Trophoblast cell (in vitro differentiated cells and primary cell): ENCODE results near the gene BABAM2.

Experiments used
- DNase-seq, 2 donors: peaks; one replicate each; pipeline ENCODE4 v3.0.0-alpha.2; 2016
- H2AFZ ChIP-seq: 2 replicates; pipeline ENCODE4 v1.6.1; 2013; ENCODE audit warnings: low read length, moderate library complexity, mild to moderate bottlenecking; ENCODE audit not compliant: insufficient read depth, poor library complexity
- H2AK5ac ChIP-seq: 2 replicates; pipeline ENCODE4 v1.6.1; 2013; ENCODE audit warnings: mild to moderate bottlenecking, low read length
- H2BK120ac ChIP-seq: 2 replicates; pipeline ENCODE4 v1.6.1; 2013; ENCODE audit warnings: low read length, mild to moderate bottlenecking, moderate library complexity; ENCODE audit not compliant: insufficient read depth, poor library complexity
- H2BK12ac ChIP-seq: 2 replicates; pipeline ENCODE4 v1.6.1; 2013; ENCODE audit warnings: mild to moderate bottlenecking, low read length, moderate library complexity
- H2BK5ac ChIP-seq: 2 replicates; pipeline ENCODE4 v1.6.1; 2013; ENCODE audit warnings: low read length, low read depth, moderate library complexity, mild to moderate bottlenecking; ENCODE audit not compliant: poor library complexity
- H3K14ac ChIP-seq: 2 replicates; pipeline ENCODE4 v1.6.1; 2013; ENCODE audit warnings: mild to moderate bottlenecking, low read length
- H3K18ac ChIP-seq: 2 replicates; pipeline ENCODE4 v1.6.1; 2013; ENCODE audit warnings: mild to moderate bottlenecking, low read length
- H3K23ac ChIP-seq: 2 replicates; pipeline ENCODE4 v1.6.1; 2013; ENCODE audit warnings: low read length
- H3K27ac ChIP-seq: 2 replicates; pipeline ENCODE4 v1.5.1; 2013; ENCODE audit warnings: low read depth, mild to moderate bottlenecking, inconsistent platforms, low read length, moderate library complexity
- H3K27me3 ChIP-seq: 2 replicates; pipeline ENCODE4 v1.6.1; 2013; ENCODE audit warnings: inconsistent platforms, mild to moderate bottlenecking, low read length, moderate library complexity; ENCODE audit not compliant: insufficient read depth
- H3K36me3 ChIP-seq, 2 experiments: 1 replicate in 1 of 2; 2 replicates in 1 of 2; pipeline ENCODE4 v1.6.1; 2013; ENCODE audit warnings: low read length in 2 of 2, mild to moderate bottlenecking in 2 of 2, moderate library complexity in 1 of 2; ENCODE audit not compliant: insufficient read depth in 2 of 2, control insufficient read depth in 1 of 2
- H3K4ac ChIP-seq: 2 replicates; pipeline ENCODE4 v1.6.1; 2013; ENCODE audit warnings: low read depth, mild to moderate bottlenecking, low read length, moderate library complexity
- H3K4me1 ChIP-seq, 2 experiments: 1 replicate in 1 of 2; 2 replicates in 1 of 2; pipeline ENCODE4 v1.6.1; 2013; ENCODE audit warnings: low read length in 2 of 2, mild to moderate bottlenecking in 2 of 2, moderate library complexity in 1 of 2; ENCODE audit not compliant: insufficient read depth in 2 of 2, control insufficient read depth in 1 of 2
- H3K4me2 ChIP-seq: 2 replicates; pipeline ENCODE4 v1.6.1; 2013; ENCODE audit warnings: inconsistent platforms, mild to moderate bottlenecking, low read length, moderate library complexity
- H3K4me3 ChIP-seq: 2 replicates; pipeline ENCODE4 v1.5.1; 2013; ENCODE audit warnings: mild to moderate bottlenecking, low read depth, low read length, inconsistent platforms
- H3K79me1 ChIP-seq: one replicate; pipeline ENCODE4 v1.6.1; 2013; ENCODE audit warnings: low read length
- H3K79me2 ChIP-seq: 2 replicates; pipeline ENCODE4 v1.6.1; 2013; ENCODE audit warnings: low read length, mild to moderate bottlenecking; ENCODE audit not compliant: control insufficient read depth, insufficient read depth, poor library complexity
- H3K9ac ChIP-seq: 2 replicates; pipeline ENCODE4 v1.6.1; 2013; ENCODE audit warnings: mild to moderate bottlenecking, low read length
- H3K9me3 ChIP-seq: 2 replicates; pipeline ENCODE4 v1.6.1; 2013; ENCODE audit warnings: low read depth, mild to moderate bottlenecking, control low read depth, inconsistent platforms, low read length; ENCODE audit not compliant: insufficient read depth
- H4K12ac ChIP-seq: 2 replicates; pipeline ENCODE4 v1.6.1; 2013; ENCODE audit warnings: low read depth, mild to moderate bottlenecking, low read length, moderate library complexity
- H4K8ac ChIP-seq: 2 replicates; pipeline ENCODE4 v1.6.1; 2013; ENCODE audit warnings: low read depth, mild to moderate bottlenecking, low read length, moderate library complexity
- H4K91ac ChIP-seq: one replicate; pipeline ENCODE4 v1.6.1; 2013; ENCODE audit warnings: low read depth, mild to moderate bottlenecking, low read length, moderate library complexity
- WGBS: extraction: QIAGEN DNeasy Blood & Tissue Kit; methylation state at CpG from one replicate; pipeline ENCODE4 v1.1.7; 2013; ENCODE audit warnings: missing lambda C conversion rate; ENCODE audit not compliant: insufficient read length, insufficient coverage; ENCODE audit errors: extremely low coverage; 5-methylcytosine and 5-hydroxymethylcytosine counted together

BABAM2 gene

DNA sequence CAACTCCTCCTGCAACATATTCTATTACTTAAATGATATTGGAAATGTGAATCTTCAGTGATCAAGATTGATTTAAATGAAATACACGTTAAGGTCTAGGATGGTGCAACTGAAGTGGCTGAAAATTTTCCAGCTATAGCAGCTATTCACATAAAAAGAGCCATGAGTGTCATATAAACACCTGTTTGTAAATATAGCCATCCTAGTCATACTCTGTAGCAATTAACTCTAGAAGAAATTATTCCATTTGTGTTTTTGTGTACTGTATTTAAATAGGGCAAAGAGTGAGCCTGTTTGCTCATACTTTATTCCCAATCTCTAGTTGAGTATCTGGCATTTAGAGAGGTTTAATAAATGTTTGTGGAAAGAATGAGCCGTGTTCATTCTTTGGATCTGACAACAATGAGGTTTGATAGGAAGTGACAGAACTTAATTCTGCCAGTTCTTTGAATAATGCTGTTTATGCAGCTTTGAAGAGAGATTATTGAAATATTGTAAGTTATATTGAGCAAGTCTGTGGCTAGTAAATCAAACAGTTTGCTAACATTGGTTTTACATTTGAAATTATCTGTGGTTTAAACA is 49.7 kb downstream of the BABAM2 start:
- no CpG with 5 or more reads among the region's 2 CpGs for WGBS
- H2BK5ac ChIP-seq = no peak overlapping the region
- no peaks in the 10 kb centered on the region for H3K36me3 ChIP-seq
- H3K18ac ChIP-seq = no peak overlapping the region
- no peaks in the 10 kb centered on the region for H3K79me1 ChIP-seq
- no peak overlapping the region for H3K14ac ChIP-seq
- no peak overlapping the region for H4K91ac ChIP-seq
- no peak overlapping the region for H3K23ac ChIP-seq
- no peak overlapping the region for H2AK5ac ChIP-seq
- H3K27ac ChIP-seq = no peak overlapping the region
- H3K4me2 ChIP-seq = no peak overlapping the region
- H2BK12ac ChIP-seq = no peak overlapping the region
- no peak for DNase-seq
- H2AFZ ChIP-seq = no peak overlapping the region
- H3K4me1 ChIP-seq = no peaks in the 10 kb centered on the region
- H3K79me2 ChIP-seq = no peaks in the 10 kb centered on the region
- H3K4me3 ChIP-seq = no peak overlapping the region
- no peaks in the 10 kb centered on the region for H3K9me3 ChIP-seq
- no peak overlapping the region for H4K12ac ChIP-seq
- H3K27me3 ChIP-seq = no peaks in the 10 kb centered on the region
- H4K8ac ChIP-seq = no peak overlapping the region
- no peak overlapping the region for H3K9ac ChIP-seq
- no peak overlapping the region for H3K4ac ChIP-seq
- no peak overlapping the region for H2BK120ac ChIP-seq

DNA sequence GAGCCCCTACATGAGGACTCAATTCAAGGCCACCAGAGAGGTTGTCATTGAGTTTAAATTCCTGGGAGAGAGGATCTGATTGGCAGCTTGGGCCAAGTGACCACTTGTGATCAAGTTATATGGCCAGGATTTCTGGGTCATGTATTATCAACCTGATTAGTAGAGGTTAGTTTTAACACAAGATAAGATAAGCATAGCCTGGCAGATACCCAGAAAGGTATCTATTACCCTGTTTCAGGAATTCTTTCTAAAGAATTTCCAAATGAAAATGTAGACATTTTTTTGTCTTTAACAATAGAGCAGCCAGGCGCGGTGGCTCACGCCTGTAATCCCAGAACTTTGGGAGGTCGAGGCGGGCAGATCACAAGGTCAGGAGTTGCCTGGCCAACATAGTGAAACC is 50.5 kb downstream of the BABAM2 start:
- no peak overlapping the region for H2AFZ ChIP-seq
- DNase-seq = peak in 1 of 2 donors; percentile 11
- no peak overlapping the region for H2BK120ac ChIP-seq
- no peak overlapping the region for H3K27ac ChIP-seq
- no peaks in the 10 kb centered on the region for H3K4me1 ChIP-seq
- no peak overlapping the region for H4K12ac ChIP-seq
- no peak overlapping the region for H3K4me3 ChIP-seq
- H3K9me3 ChIP-seq = no peaks in the 10 kb centered on the region
- H3K27me3 ChIP-seq = no peaks in the 10 kb centered on the region
- H3K9ac ChIP-seq = no peak overlapping the region
- no peaks in the 10 kb centered on the region for H3K79me1 ChIP-seq
- H4K91ac ChIP-seq = no peak overlapping the region
- H3K4me2 ChIP-seq = no peak overlapping the region
- H3K4ac ChIP-seq = no peak overlapping the region
- no peak overlapping the region for H3K18ac ChIP-seq
- no peaks in the 10 kb centered on the region for H3K79me2 ChIP-seq
- whole genome bisulfite sequencing = no CpG with 5 or more reads among the region's 5 CpGs
- H3K36me3 ChIP-seq = no peaks in the 10 kb centered on the region
- no peak overlapping the region for H2BK12ac ChIP-seq
- no peak overlapping the region for H3K14ac ChIP-seq
- H2AK5ac ChIP-seq = no peak overlapping the region
- H3K23ac ChIP-seq = no peak overlapping the region
- H4K8ac ChIP-seq = no peak overlapping the region
- no peak overlapping the region for H2BK5ac ChIP-seq

DNA sequence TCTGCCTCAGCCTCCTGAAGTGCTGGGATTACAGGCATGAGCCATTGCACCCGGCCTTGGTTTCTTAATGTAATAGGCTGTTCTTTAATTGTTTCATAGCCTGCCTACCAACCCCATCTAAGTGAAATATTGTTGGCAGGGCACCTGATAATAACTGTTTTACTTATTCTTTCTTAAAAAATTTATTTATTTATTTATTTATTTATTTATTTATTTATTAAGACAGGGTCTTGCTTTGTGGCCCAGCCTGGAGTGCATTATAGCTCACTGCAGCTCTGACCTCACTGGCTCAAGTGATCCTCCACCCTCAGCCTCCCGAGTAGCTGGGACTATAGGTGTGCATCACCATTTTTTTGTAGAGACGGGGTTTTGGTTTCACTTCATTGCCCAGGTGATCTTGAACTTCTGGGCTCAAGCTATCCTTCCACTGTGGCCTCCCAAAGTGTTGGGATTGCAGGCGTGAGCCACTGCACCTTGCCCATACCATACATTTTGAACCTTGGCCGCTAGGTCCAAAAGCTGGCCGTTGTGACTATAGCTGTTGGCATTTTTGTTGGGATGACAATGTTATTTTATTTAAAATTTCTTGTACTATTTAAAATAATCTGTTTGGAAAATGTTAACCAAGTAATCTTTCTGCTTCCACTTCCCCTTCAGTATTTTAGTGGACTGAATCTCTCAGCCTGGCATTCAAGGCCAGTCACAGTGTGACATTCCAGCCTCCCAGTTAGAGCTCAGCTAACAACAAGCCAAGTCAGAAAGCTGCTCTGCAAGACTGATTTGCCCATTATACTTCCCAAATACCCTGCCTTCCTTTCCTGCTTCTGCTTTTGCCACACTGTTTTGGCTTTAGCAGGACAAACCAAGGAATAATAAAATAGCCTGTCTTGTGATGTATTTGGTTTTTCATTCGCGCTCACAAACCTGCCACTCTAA is 52.4 kb downstream of the BABAM2 start:
- H3K4ac ChIP-seq = no peak overlapping the region
- H3K9ac ChIP-seq = no peak overlapping the region
- no peak overlapping the region for H3K18ac ChIP-seq
- H3K4me3 ChIP-seq = no peak overlapping the region
- H3K4me1 ChIP-seq = no peaks in the 10 kb centered on the region
- H3K14ac ChIP-seq = no peak overlapping the region
- no peaks in the 10 kb centered on the region for H3K79me2 ChIP-seq
- H2AFZ ChIP-seq = no peak overlapping the region
- no peaks in the 10 kb centered on the region for H3K36me3 ChIP-seq
- H4K12ac ChIP-seq = no peak overlapping the region
- WGBS = no CpG with 5 or more reads among the region's 8 CpGs
- no peak overlapping the region for H4K8ac ChIP-seq
- H4K91ac ChIP-seq = no peak overlapping the region
- no peak overlapping the region for H2BK120ac ChIP-seq
- H2BK12ac ChIP-seq = no peak overlapping the region
- no peaks in the 10 kb centered on the region for H3K27me3 ChIP-seq
- DNase-seq = no peak
- no peak overlapping the region for H3K23ac ChIP-seq
- no peaks in the 10 kb centered on the region for H3K79me1 ChIP-seq
- H3K27ac ChIP-seq = no peak overlapping the region
- H3K4me2 ChIP-seq = no peak overlapping the region
- H2BK5ac ChIP-seq = no peak overlapping the region
- H2AK5ac ChIP-seq = no peak overlapping the region
- H3K9me3 ChIP-seq = no peaks in the 10 kb centered on the region

DNA sequence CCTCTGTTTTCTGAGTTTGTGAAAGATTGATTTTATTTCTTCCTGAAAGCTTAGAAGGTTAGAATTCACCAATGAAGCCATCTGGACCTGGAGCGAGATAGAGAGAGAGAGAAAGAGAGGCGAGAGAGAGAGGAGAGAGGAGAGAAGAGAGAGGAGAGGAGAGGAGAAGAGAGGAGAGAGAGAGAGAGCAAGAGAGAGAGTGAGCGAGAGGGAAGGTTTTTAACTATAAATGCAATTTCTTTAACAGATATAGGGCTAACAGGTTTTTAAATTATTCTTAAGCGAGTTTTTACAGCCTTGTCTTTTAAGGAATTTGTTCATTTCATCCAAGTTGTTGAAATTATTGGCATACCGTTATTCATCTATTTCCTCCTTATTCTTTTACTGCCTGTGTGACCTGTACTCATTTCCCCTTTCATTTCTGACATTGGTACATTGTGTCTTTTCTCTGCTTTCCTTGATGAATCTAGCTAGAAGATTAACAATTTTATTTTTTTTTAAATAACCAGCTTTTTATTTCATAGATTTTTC is 56.1 kb downstream of the BABAM2 start:
- no CpG with 5 or more reads among the region's 5 CpGs for WGBS
- H3K36me3 ChIP-seq = no peaks in the 10 kb centered on the region
- no peaks in the 10 kb centered on the region for H3K27me3 ChIP-seq
- H4K91ac ChIP-seq = no peak overlapping the region
- H4K8ac ChIP-seq = no peak overlapping the region
- H3K4ac ChIP-seq = no peak overlapping the region
- H4K12ac ChIP-seq = no peak overlapping the region
- peak in 1 of 2 donors; percentile 2 for DNase-seq
- no peak overlapping the region for H3K18ac ChIP-seq
- no peaks in the 10 kb centered on the region for H3K9me3 ChIP-seq
- H3K27ac ChIP-seq = no peak overlapping the region
- no peaks in the 10 kb centered on the region for H3K4me1 ChIP-seq
- H3K4me2 ChIP-seq = no peak overlapping the region
- no peak overlapping the region for H2BK12ac ChIP-seq
- no peak overlapping the region for H2BK120ac ChIP-seq
- no peak overlapping the region for H2AK5ac ChIP-seq
- no peak overlapping the region for H3K23ac ChIP-seq
- no peak overlapping the region for H3K4me3 ChIP-seq
- no peak overlapping the region for H3K14ac ChIP-seq
- H3K79me1 ChIP-seq = no peaks in the 10 kb centered on the region
- no peak overlapping the region for H3K9ac ChIP-seq
- H2AFZ ChIP-seq = no peak overlapping the region
- H3K79me2 ChIP-seq = no peaks in the 10 kb centered on the region
- H2BK5ac ChIP-seq = no peak overlapping the region
